SU-DHL-6 (cell line): ENCODE results near the gene PAN3.

ENCODE experiments used
- EZH2phosphoT487 ChIP-seq: fragments of 200-600 bp; sonication (generic), shearing (Covaris generic); conservative IDR thresholded peaks from 2 replicates; pipeline ENCODE4 v1.6.1; 2018; ENCODE audit warnings: mild to moderate bottlenecking, antibody characterized with exemption, low read length, moderate library complexity, mixed read lengths
- TF ChIP-seq, protein P1 (sequence below): fragments of 200-600 bp; sonication (generic); IDR thresholded peaks from one replicate; pipeline ENCODE4 v1.5.1; 2017; ENCODE audit warnings: antibody characterized with exemption, mild to moderate bottlenecking, low read length, moderate library complexity; ENCODE audit not compliant: insufficient read depth, poor library complexity, severe bottlenecking

DNA sequence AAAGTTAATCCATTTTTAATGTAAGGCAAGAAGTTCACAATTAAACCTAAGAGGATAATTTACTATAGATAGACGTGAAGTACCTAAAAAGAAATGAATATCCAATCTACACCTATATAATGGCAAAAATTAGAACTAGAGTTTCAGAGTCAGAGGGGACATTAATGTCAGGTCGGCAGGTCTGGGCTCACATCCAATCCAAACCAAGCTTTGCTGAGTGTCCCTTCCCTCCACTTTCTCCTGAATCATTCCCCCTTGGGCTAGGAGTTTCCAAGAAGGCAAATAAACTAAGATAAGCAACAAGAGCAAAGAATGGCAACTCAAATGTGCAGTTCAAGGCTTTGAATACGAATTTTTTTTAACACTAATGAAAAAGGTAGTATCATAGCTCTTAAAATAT, 40.8 kb upstream of the PAN3 start:
- TF ChIP-seq EZH2phosphoT487: no peak
- TF ChIP-seq, protein P1, sequence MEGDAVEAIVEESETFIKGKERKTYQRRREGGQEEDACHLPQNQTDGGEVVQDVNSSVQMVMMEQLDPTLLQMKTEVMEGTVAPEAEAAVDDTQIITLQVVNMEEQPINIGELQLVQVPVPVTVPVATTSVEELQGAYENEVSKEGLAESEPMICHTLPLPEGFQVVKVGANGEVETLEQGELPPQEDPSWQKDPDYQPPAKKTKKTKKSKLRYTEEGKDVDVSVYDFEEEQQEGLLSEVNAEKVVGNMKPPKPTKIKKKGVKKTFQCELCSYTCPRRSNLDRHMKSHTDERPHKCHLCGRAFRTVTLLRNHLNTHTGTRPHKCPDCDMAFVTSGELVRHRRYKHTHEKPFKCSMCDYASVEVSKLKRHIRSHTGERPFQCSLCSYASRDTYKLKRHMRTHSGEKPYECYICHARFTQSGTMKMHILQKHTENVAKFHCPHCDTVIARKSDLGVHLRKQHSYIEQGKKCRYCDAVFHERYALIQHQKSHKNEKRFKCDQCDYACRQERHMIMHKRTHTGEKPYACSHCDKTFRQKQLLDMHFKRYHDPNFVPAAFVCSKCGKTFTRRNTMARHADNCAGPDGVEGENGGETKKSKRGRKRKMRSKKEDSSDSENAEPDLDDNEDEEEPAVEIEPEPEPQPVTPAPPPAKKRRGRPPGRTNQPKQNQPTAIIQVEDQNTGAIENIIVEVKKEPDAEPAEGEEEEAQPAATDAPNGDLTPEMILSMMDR: no peak
